Endothelial cell (in vitro differentiated cells): ENCODE measurements around the gene NPDC1. TPM values are rescaled to one million over a fixed set of nuclear protein-coding genes. Genes with fewer than 3 reads are reported as not detected.

Experiments used
- DNase-seq: peaks from one replicate; pipeline ENCODE4 v3.0.0; 2021; ENCODE audit warnings: low spot score
- H3K27ac Mint-ChIP-seq: one replicate; pipeline ENCODE4 v1.8.0; 2021; ENCODE audit warnings: mixed read lengths, inconsistent platforms; ENCODE audit not compliant: unreplicated experiment
- H3K27me3 Mint-ChIP-seq: one replicate; pipeline ENCODE4 v1.8.0; 2021; ENCODE audit warnings: mild to moderate bottlenecking, moderate library complexity, mixed read lengths, inconsistent platforms; ENCODE audit not compliant: unreplicated experiment
- H3K36me3 Mint-ChIP-seq: one replicate; pipeline ENCODE4 v1.8.0; 2021; ENCODE audit warnings: mild to moderate bottlenecking, low read depth, mixed read lengths, inconsistent platforms; ENCODE audit not compliant: unreplicated experiment
- H3K4me1 Mint-ChIP-seq: one replicate; pipeline ENCODE4 v1.8.0; 2021; ENCODE audit warnings: mild to moderate bottlenecking, mixed read lengths, inconsistent platforms; ENCODE audit not compliant: unreplicated experiment
- H3K4me3 Mint-ChIP-seq: one replicate; pipeline ENCODE4 v1.8.0; 2021; ENCODE audit warnings: mild to moderate bottlenecking, mixed read lengths, inconsistent platforms; ENCODE audit not compliant: unreplicated experiment
- H3K9me3 Mint-ChIP-seq: one replicate; pipeline ENCODE4 v1.8.0; 2021; ENCODE audit warnings: mixed read lengths, inconsistent platforms; ENCODE audit not compliant: unreplicated experiment
- CTCF ChIP-seq: fragments of 200-600 bp; sonication (generic); IDR thresholded peaks from one replicate; pipeline ENCODE4 v1.5.0; 2021; ENCODE audit warnings: antibody characterized with exemption; ENCODE audit not compliant: unreplicated experiment
- total RNA-seq: library from RNA; stranded (reverse); fragmentation: NEBNext Ultra II Directional; extraction: Animal tissue kit (Norgen Biotek cat#: 25700); gene quantifications from one replicate; pipeline ENCODE4 v1.2.1, GENCODE V29; 2021; ENCODE audit not compliant: unreplicated experiment

The NPDC1 gene
- total RNA-seq, 1 donor from 2014 or later = 116 TPM

- peak; percentile 95 for DNase-seq
- peaks cover 12% of the 10 kb centered on the region for H3K4me1 Mint-ChIP-seq
- peak within 1 kb of the TSS; percentile 28 for H3K27ac Mint-ChIP-seq
- TF ChIP-seq CTCF = no peak
- no peaks in the 10 kb centered on the region for H3K9me3 Mint-ChIP-seq
- peak within 1 kb of the TSS; percentile 94 for H3K4me3 Mint-ChIP-seq
- H3K36me3 Mint-ChIP-seq = peaks cover 23% of the 10 kb centered on the region
- peaks cover 23% of the 10 kb centered on the region for H3K27me3 Mint-ChIP-seq
These were observed 40.8 kb upstream of the NPDC1 start, which contains the start of gene MAN1B1 for GRCh38 chr9:137086531-137087408. MAN1B1 (plus strand) TSS chr9:137086985; CDS start chr9:137087000, 15 bp downstream.

- H3K4me1 Mint-ChIP-seq = peaks cover 12% of the 10 kb centered on the region
- peak overlapping the region; percentile 88 for H3K4me3 Mint-ChIP-seq
- H3K36me3 Mint-ChIP-seq = peaks cover 21% of the 10 kb centered on the region
- H3K27me3 Mint-ChIP-seq = peaks cover 23% of the 10 kb centered on the region
- no peak for DNase-seq
- no peak for TF ChIP-seq CTCF
- no peak overlapping the region for H3K27ac Mint-ChIP-seq
- H3K9me3 Mint-ChIP-seq = no peaks in the 10 kb centered on the region
These were observed 40.0 kb upstream of the NPDC1 start for GRCh38 chr9:137085920-137086530.

GRCh38 chr9:137084526-137084925 is 38.5 kb upstream of the NPDC1 start:
- Mint-ChIP-seq H3K27me3 (peaks cover 27% of the 10 kb centered on the region), H3K4me1 (peaks cover 12% of the 10 kb centered on the region)

GRCh38 chr9:137083394-137084004 is 37.5 kb upstream of the NPDC1 start:
- no peak overlapping the region for H3K27ac Mint-ChIP-seq
- H3K4me3 Mint-ChIP-seq = no peak overlapping the region
- H3K9me3 Mint-ChIP-seq = no peaks in the 10 kb centered on the region
- DNase-seq = no peak
- peaks cover 28% of the 10 kb centered on the region for H3K27me3 Mint-ChIP-seq
- H3K4me1 Mint-ChIP-seq = peaks cover 12% of the 10 kb centered on the region
- H3K36me3 Mint-ChIP-seq = peaks cover 9% of the 10 kb centered on the region
- TF ChIP-seq CTCF = no peak

More at GRCh38 chr9:137084526-137084925, 38.5 kb upstream of the NPDC1 start:
- Mint-ChIP-seq H3K36me3 (peaks cover 16% of the 10 kb centered on the region), H3K27ac (no peak overlapping the region), H3K9me3 (no peaks in the 10 kb centered on the region), H3K4me3 (no peak overlapping the region)
- no peak for TF ChIP-seq CTCF
- no peak for DNase-seq

GRCh38 chr9:137082925-137083290 is 36.9 kb upstream of the NPDC1 start:
- H3K4me3 Mint-ChIP-seq = no peak overlapping the region
- H3K27me3 Mint-ChIP-seq = peaks cover 29% of the 10 kb centered on the region
- no peak overlapping the region for H3K27ac Mint-ChIP-seq
- H3K36me3 Mint-ChIP-seq = peaks cover 5% of the 10 kb centered on the region
- no peaks in the 10 kb centered on the region for H3K9me3 Mint-ChIP-seq
- H3K4me1 Mint-ChIP-seq = peaks cover 10% of the 10 kb centered on the region
- no peak for TF ChIP-seq CTCF
- DNase-seq = no peak
